ENCODE data around the gene PROKR1. TPM values are rescaled to one million over a fixed set of nuclear protein-coding genes. Genes with fewer than 3 reads are reported as not detected.

Gene PROKR1
- polyA plus RNA-seq, 2 of the 4 experiments (the other 2 are of a cell fraction) = not detected

- TF ChIP-seq ATOH8 (CRISPR knock-in tag; IDR thresholded peaks at IDR 0.05; ENCODE audit: low read depth) = no peak
- no peak for TF ChIP-seq RAD21 (conservative IDR thresholded peaks at IDR 0.05 in 1 of 2, IDR thresholded peaks at IDR 0.05 in 1 of 2)
- no peak for TF ChIP-seq CHD2 (IDR thresholded peaks at IDR 0.05; ENCODE audit: low read length, partially characterized antibody)
- TF ChIP-seq MAX (IDR thresholded peaks at IDR 0.05) = no peak
- no peak for TF ChIP-seq SMC3 (IDR thresholded peaks at IDR 0.05)
- no peak for TF ChIP-seq ZNF302 (CRISPR knock-in tag; IDR thresholded peaks at IDR 0.05)
- TF ChIP-seq CBX2 (IDR thresholded peaks at IDR 0.05; ENCODE audit: borderline replicate concordance, low read depth) = no peak
- Histone ChIP-seq H3K27ac (no peak overlapping the region), H3K4me1 (no peaks in the 10 kb centered on the region), H3K4me3 (no peak overlapping the region), H3K9me3 (peaks cover 16% of the 10 kb centered on the region), H3K4me2 (no peak overlapping the region)
- CTCF ChIA-PET = interaction anchor here (1.5 kb wide), 1 partner anchor 12 kb away, joined by 4 read pairs; no protein-coding TSS in a partner anchor
- POLR2A ChIA-PET = no interaction called here
- DNase-seq (ENCODE audit: low read depth in 1 of 2, low spot score in 1 of 2) (no peak), ATAC-seq (no peak), FAIRE-seq (no peak)
- 22% methylated on average over 4 of the region's 4 CpGs for WGBS (ENCODE audit: missing lambda C conversion rate)
Measured at GRCh38 chr2:68606759-68607158, 36.6 kb upstream of the PROKR1 start.

GRCh38 chr2:68607837-68608236, 35.5 kb upstream of the PROKR1 start:
- no peak for FAIRE-seq
- Histone ChIP-seq H3K9me3 (peaks cover 14% of the 10 kb centered on the region), H3K27ac (no peak overlapping the region), H3K4me1 (no peaks in the 10 kb centered on the region), H3K4me3 (no peak overlapping the region), H3K4me2 (no peak overlapping the region)
- ChIA-PET CTCF (interaction anchor here (0.8 to 0.9 kb wide), 2 partner anchors 13 to 39 kb away, joined by 3 to 5 read pairs; no protein-coding TSS in a partner anchor), POLR2A (no interaction called here)
- no peak for DNase-seq (ENCODE audit: low read depth in 1 of 2, low spot score in 1 of 2)
- ATAC-seq = no peak
- TF ChIP-seq TFCP2L1 (CRISPR knock-in tag; IDR thresholded peaks at IDR 0.05) (no peak), FOSL2 (IDR thresholded peaks at IDR 0.05) (no peak), FOSL2 (CRISPR knock-in tag; IDR thresholded peaks at IDR 0.05) (no peak), ATOH8 (CRISPR knock-in tag; IDR thresholded peaks at IDR 0.05; ENCODE audit: low read depth) (no peak), CBX8 (IDR thresholded peaks at IDR 0.05) (no peak)

GRCh38 chr2:68612765-68613519, 30.4 kb upstream of the PROKR1 start:
- Histone ChIP-seq H3K4me1 (no peaks in the 10 kb centered on the region), H3K4me3 (no peak overlapping the region), H3K4me2 (no peak overlapping the region), H3K27ac (no peak overlapping the region), H3K9me3 (peaks cover 5% of the 10 kb centered on the region)
- DNase-seq (ENCODE audit: low read depth in 1 of 2, low spot score in 1 of 2) (no peak), FAIRE-seq (no peak), ATAC-seq (no peak)
- ChIA-PET CTCF (no interaction called here), POLR2A (no interaction called here)
- TF ChIP-seq HEYL (CRISPR knock-in tag; IDR thresholded peaks at IDR 0.05) (no peak), RCOR1 (IDR thresholded peaks at IDR 0.05; ENCODE audit: low read depth, low read length) (no peak)
- 6% methylated on average over 5 of the region's 5 CpGs for WGBS (ENCODE audit: missing lambda C conversion rate)

- POLR2A ChIA-PET = no interaction called here
- no peak overlapping the region for H3K4me3 ChIP-seq
- CTCF ChIA-PET = interaction anchor here (1.0 kb wide), 1 partner anchor 88 kb away, joined by 3 read pairs; no protein-coding TSS in a partner anchor
- ATAC-seq = no peak
- DNase-seq (ENCODE audit: low read depth in 1 of 2, low spot score in 1 of 2) = no peak
- H3K4me2 ChIP-seq = no peak overlapping the region
- H3K9me3 ChIP-seq = peaks cover 10% of the 10 kb centered on the region; the same call in 2 of the 3 replicates
- no peak overlapping the region for H3K27ac ChIP-seq
- no peak for FAIRE-seq
- H3K4me1 ChIP-seq = no peaks in the 10 kb centered on the region
- TF ChIP-seq EP300 (IDR thresholded peaks at IDR 0.05) = no peak
- TF ChIP-seq TFCP2L1 (CRISPR knock-in tag; IDR thresholded peaks at IDR 0.05) = no peak
- TF ChIP-seq NR3C1 (IDR thresholded peaks at IDR 0.05) = no peak
- TF ChIP-seq ATOH8 (CRISPR knock-in tag; IDR thresholded peaks at IDR 0.05; ENCODE audit: low read depth) = no peak
- TF ChIP-seq BCL3 (IDR thresholded peaks at IDR 0.05) = no peak
- no peak for TF ChIP-seq ELK1 (IDR thresholded peaks at IDR 0.05; ENCODE audit: low read depth, low read length)
- no peak for TF ChIP-seq CHD2 (IDR thresholded peaks at IDR 0.05; ENCODE audit: low read length, partially characterized antibody)
- TF ChIP-seq ZC3H11A (IDR thresholded peaks at IDR 0.05) = no peak
- TF ChIP-seq EHF (CRISPR knock-in tag; IDR thresholded peaks at IDR 0.05) = no peak
- no peak for TF ChIP-seq HEYL (CRISPR knock-in tag; IDR thresholded peaks at IDR 0.05)
- TF ChIP-seq BHLHE40 (IDR thresholded peaks at IDR 0.05; ENCODE audit: low read depth, low read length) = no peak
- no peak for TF ChIP-seq MAZ (IDR thresholded peaks at IDR 0.05; ENCODE audit: borderline replicate concordance, low read depth, low read length)
- TF ChIP-seq RARB (CRISPR knock-in tag; IDR thresholded peaks at IDR 0.05) = no peak
- no peak for TF ChIP-seq RFX5 (IDR thresholded peaks at IDR 0.05)
- no peak for TF ChIP-seq CEBPB (IDR thresholded peaks at IDR 0.05)
Measured at GRCh38 chr2:68620772-68621171, 22.6 kb upstream of the PROKR1 start.
